MV-4-11 (cell line): ENCODE data around the gene CYGB.

Source experiments
- DNase-seq: peaks from one replicate; lab custom pipeline; 2025; lab: John Stamatoyannopoulos, UW

CYGB gene

GRCh38 chr17:76500747-76501017, 36.8 kb downstream of the CYGB start:
- DNase-seq, result no peak

DNA sequence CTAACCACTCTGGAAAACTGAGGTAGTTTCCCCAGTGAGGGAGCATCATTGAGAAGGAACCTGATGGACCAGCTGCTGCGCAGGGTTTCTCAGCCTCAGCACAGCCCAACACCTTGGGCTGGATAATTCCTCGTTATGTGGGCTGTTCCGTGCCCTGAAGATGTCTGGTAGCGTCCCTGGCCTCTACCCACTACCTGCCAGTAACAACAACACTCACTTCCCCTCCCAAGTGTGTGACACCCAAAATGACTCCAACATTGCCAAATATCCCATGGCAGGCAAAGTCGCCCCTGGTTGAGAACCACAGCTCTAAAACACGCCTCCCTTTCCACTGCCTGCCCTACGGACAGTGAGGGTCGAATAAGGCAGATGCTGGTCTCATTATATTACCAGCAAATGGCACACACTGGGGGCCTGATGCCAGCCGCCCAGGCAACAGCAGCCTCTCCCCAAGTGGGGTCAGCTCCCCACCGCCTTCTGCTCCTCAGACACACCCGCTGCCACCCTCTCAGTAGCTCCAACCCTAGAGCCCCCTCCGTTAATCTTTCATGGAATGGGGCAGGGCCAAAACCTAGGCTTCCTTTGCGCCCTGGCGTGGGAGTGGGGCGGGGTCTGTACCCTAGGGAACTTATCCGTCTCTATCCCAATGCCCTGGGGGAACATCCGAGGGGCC, 37.3 kb downstream of the CYGB start:
- peak; percentile 50 for DNase-seq

DNA sequence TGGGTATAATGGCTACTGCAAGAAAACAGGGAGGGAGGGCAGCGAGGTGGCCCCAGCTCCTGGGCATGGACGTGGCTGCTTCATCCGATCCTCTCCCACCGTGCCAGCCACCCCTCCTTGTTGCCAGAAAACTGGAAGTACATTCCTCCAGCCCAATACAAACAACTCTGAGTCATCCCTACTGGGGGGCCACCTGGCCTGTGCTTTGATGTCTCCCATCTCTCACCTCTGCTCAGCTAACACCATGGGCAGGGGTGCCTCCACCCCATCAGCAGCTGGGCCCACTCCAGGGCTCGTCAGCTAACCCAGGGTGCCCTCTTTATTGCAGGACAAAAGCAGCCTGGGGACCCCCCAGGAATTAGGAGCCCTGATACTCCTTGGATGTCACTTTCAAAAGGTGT, 38.2 kb downstream of the CYGB start:
- DNase-seq, result no peak

GRCh38 chr17:76498876-76499251, 38.6 kb downstream of the CYGB start:
- DNase-seq, result no peak

GRCh38 chr17:76497979-76498875, 39.3 kb downstream of the CYGB start:
- no peak for DNase-seq

GRCh38 chr17:76497699-76497978, 39.9 kb downstream of the CYGB start:
- no peak for DNase-seq

DNA sequence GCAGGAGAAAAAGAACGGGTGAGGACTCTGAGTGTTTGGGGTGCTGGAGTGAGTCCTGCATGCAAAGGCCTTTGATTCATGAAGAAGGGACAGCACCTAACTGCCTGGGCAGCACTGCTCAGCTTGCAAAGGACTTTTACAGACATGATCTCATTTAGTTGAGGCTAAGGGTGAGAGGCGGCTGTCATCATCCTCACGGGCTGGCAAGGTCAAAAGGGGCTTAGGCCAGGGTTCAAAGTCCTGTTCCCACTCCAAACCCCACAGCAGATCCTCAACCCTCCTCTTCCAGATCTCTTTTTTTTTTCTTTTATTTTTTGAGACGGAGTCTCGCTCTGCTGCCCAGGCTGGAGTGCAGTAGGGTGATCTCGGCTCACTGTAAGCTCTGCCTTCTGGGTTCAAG, 41.0 kb downstream of the CYGB start:
- no peak for DNase-seq

- DNase-seq, result no peak
These were observed 41.7 kb downstream of the CYGB start for GRCh38 chr17:76495663-76496400.

DNA sequence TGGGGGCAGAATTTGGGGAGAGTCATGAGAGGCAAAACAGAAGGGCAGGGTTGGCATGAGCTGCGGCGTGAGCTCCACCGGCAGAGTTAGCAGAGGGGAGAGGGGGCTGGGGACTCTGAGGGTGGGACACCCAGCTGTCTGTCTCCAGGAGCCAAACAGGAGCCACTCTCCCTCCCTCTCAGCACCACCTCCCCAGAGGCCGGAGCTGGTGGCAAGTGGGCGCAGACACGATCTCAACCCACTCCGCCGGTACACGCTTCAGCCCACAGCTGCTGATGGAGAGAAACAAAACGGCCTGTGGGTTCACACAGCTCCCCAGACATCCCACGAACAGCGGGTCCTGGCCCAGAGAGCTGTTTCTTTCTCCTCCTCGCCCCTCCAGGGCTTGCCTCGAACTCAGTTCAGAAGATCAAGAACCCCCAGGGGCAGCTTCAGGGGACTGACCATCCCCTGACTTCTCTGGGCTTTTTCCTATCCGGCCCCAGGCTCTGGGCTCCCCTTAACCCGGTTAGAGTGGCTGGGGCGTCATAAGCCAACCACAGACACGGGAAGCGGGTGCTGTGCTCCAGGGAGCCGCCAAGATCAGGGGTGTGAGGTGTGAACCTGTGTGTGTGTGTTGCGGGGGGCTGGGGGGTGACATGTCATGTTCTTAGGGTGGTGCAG, 43.9 kb downstream of the CYGB start:
- no peak for DNase-seq

DNA sequence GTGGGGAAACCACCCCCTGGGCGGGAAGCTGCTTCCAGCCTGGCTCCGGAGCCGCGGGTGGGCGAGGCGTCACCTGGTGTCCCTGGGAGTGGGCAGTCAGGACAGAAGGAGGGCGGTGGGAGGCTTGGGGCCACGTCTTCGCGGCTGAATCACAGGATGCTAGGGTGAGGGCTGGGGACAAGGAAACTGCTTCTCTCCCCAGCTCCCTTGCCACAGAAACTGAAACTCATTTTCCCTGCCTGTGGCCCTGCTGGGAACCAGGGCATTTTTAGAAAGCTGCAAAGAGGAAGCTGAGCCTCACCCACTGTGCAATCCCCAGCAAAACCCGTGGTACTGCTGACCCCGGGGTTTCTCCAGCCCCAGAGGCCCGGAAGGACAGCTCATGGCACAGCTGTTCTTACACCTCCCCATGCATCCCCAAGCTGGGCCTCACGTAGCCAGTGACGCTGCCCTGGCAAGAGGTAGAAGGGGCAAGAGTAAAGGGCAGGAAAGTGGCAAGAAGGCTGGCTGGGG, 44.5 kb downstream of the CYGB start:
- DNase-seq, result peak; percentile 97

DNA sequence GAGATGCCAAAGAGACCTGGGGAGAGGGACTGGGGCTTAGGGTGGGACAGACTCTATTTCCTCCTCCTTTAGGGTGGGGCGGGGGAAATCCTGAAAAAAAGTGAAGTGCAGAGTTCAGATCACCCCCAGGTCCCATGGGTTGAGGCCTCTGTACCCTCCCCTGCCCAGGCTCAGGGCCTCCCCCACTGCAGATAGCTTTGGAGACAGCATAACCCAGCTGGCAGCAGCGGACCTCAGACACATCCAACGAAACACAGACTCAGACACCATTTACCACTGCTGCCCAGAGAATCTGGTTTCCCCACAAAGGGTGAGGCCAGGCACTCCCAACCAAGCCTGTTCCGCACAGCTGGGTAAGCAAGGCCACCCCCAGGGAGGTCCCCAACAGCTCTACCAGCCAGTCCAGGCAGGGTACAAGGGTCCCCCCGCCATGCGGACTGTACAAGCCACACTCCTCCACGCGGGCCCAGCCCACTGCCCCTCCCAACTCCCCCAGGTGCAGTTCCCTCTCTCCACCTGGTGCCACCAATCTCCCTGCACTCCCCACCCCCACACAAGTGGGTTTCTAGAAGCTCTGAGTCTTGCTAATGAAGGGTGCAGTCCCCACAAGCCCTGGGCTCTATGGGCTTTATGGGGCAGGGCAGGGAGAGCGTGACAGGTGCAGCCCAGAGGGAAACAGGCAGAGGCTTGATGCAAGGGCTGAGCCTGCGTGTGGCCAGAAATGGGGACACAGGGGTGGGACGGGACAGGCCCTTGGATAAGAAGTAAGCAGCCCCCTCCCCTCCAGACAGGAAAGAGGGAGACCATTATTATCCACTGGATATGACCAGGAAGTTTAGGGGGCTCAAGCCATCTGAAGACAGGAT, 45.2 kb downstream of the CYGB start:
- no peak for DNase-seq

- no peak for DNase-seq
These were observed 46.0 kb downstream of the CYGB start for GRCh38 chr17:76491271-76492122.

- DNase-seq, result no peak
These were observed 47.3 kb downstream of the CYGB start for GRCh38 chr17:76490112-76490710.

DNA sequence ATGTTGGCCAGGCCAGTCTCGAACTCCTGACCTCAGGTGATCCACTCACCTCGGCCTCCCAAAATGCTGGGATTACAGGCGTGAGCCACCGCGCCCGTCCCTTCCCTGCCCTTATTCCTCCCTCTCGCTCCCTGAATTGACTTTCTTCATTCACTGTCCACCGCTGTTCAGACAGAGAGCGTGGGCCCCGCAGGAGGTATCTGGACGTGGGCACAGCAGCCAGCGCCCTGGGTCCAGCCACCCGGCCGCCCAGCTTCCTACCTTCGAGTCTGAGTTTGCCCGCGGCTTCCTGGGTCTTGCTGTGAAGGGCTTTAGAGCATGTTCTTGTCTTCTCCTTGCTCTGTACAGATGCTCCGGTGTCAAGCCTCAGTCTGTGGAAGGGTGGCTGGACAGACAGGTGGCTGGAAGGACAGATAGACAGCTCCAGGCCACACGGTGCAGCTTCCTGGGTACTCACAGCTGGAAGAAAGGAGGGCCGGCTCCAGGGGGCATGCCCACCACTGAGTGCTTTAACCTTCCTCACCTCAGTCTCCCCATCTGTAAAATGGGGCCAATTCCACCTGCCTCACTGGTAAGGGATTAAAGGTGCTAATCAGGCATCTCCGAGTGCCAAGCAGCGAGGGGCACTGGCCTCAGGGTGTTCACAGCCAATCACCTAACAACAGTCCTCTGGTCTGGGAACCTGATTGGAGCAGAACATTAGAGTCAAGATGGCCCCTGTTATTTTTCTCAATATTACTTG, 49.9 kb downstream of the CYGB start:
- DNase-seq, result no peak

- peak; percentile 53 for DNase-seq
These were observed 51.9 kb downstream of the CYGB start for GRCh38 chr17:76485569-76485968.

DNA sequence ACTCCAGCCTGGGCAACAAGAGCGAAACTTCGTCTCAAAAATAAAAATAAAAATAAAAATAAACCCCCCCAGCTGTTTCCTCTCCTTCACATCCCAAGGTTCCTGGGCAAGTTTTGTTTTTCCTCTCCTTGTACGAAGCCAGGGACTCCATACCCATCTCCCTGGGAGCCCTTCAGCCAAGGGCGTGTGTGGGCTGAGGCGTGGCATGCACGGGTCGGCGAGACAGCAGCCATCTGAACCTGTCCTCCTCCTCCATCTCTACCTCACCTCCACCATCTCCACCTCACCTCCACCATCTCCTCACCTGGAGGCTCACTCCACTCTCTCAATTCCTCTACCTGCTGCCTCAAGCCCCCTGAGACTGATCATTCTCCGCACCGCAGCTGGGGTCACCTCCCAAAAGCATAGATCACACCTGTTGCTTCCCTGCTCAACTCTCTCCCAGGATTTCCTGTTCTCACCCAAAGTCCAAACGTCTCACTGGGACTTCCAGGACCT, 53.2 kb downstream of the CYGB start:
- DNase-seq, result no peak

- DNase-seq, result peak; percentile 90
These were observed 56.3 kb downstream of the CYGB start for GRCh38 chr17:76481071-76481655.

GRCh38 chr17:76480632-76481031, 56.9 kb downstream of the CYGB start:
- peak; percentile 69 for DNase-seq

- peak; percentile 49 for DNase-seq
These were observed 57.9 kb downstream of the CYGB start for GRCh38 chr17:76479515-76480060.
